GM23338 (cell line): ENCODE results near the gene SFXN5. TPM values are rescaled to one million over a fixed set of nuclear protein-coding genes. Genes with fewer than 3 reads are reported as not detected.

ENCODE experiments used
- ATAC-seq: fragments of 200-7000 bp; cut with Tn5 transposase; 3 replicates; pipeline ENCODE4 v1.9.1; 2020
- DNase-seq: peaks from one replicate; pipeline ENCODE4 v3.0.0-alpha.2; 2015; ENCODE audit warnings: low spot score
- H2AFZ ChIP-seq: fragments of 200-600 bp; sonication (generic); 2 replicates; pipeline ENCODE4 v1.8.0; 2016; ENCODE audit warnings: antibody characterized with exemption, mild to moderate bottlenecking, moderate library complexity
- H3F3A ChIP-seq: fragments of 200-600 bp; sonication (generic); replicated peaks from 2 replicates; pipeline ENCODE4 v1.8.0; 2017; ENCODE audit warnings: antibody characterized with exemption, mixed run types, low read depth
- H3K27ac ChIP-seq: fragments of 200-600 bp; sonication (generic); 2 replicates; pipeline ENCODE4 v1.6.1; 2016; ENCODE audit warnings: low read depth
- H3K27me3 ChIP-seq: fragments of 200-600 bp; sonication (generic); 2 replicates; pipeline ENCODE4 v1.8.0; 2016; ENCODE audit warnings: mild to moderate bottlenecking, mixed run types, moderate library complexity; ENCODE audit not compliant: insufficient read depth
- H3K36me3 ChIP-seq: fragments of 200-600 bp; sonication (generic); 2 replicates; pipeline ENCODE4 v1.8.0; 2016; ENCODE audit warnings: mild to moderate bottlenecking; ENCODE audit not compliant: insufficient read depth
- H3K4me1 ChIP-seq: fragments of 200-600 bp; sonication (generic); 2 replicates; pipeline ENCODE4 v1.8.0; 2016; ENCODE audit warnings: mild to moderate bottlenecking, moderate library complexity; ENCODE audit not compliant: insufficient read depth
- H3K4me2 ChIP-seq: fragments of 200-600 bp; sonication (generic); 2 replicates; pipeline ENCODE4 v1.7.1; 2017; ENCODE audit warnings: mixed run types
- H3K4me3 ChIP-seq: fragments of 200-600 bp; sonication (generic); 2 replicates; pipeline ENCODE4 v1.6.1; 2016; ENCODE audit warnings: mixed run types
- H3K79me2 ChIP-seq: fragments of 200-600 bp; sonication (generic); replicated peaks from 2 replicates; pipeline ENCODE4 v1.8.0; 2017; ENCODE audit warnings: mild to moderate bottlenecking; ENCODE audit not compliant: insufficient read depth
- H3K9me2 ChIP-seq: fragments of 200-600 bp; sonication (generic); 2 replicates; pipeline ENCODE4 v1.8.0; 2017; ENCODE audit not compliant: insufficient read depth
- H4K20me1 ChIP-seq: fragments of 200-600 bp; sonication (generic); replicated peaks from 2 replicates; pipeline ENCODE4 v1.8.0; 2017; ENCODE audit warnings: mild to moderate bottlenecking; ENCODE audit not compliant: insufficient read depth
- H3K27ac Mint-ChIP-seq: 2 replicates; pipeline ENCODE4 v1.8.0; 2020; ENCODE audit warnings: inconsistent platforms, mild to moderate bottlenecking, moderate library complexity, mixed read lengths
- H3K27me3 Mint-ChIP-seq: 3 replicates; pipeline ENCODE4 v1.8.0; 2022; ENCODE audit warnings: low read depth, mild to moderate bottlenecking, moderate library complexity, mixed read lengths, inconsistent platforms; ENCODE audit not compliant: insufficient read depth, poor library complexity
- H3K36me3 Mint-ChIP-seq: 3 replicates; pipeline ENCODE4 v1.8.0; 2021; ENCODE audit warnings: low read depth, mild to moderate bottlenecking, inconsistent platforms, moderate library complexity, mixed read lengths
- H3K4me1 Mint-ChIP-seq: 3 replicates; pipeline ENCODE4 v1.8.0; 2020; ENCODE audit warnings: mild to moderate bottlenecking, inconsistent platforms, mixed read lengths
- H3K4me3 Mint-ChIP-seq: 3 replicates; pipeline ENCODE4 v1.8.0; 2021; ENCODE audit warnings: moderate library complexity, mild to moderate bottlenecking, inconsistent platforms, mixed read lengths
- H3K9me3 Mint-ChIP-seq: 3 replicates; pipeline ENCODE4 v1.8.0; 2020; ENCODE audit warnings: moderate library complexity, mild to moderate bottlenecking, inconsistent platforms, mixed read lengths
- CTCF ChIP-seq, 2 experiments: fragments of 200-600 bp in 1 of 2; sonication (generic) in 1 of 2; conservative IDR thresholded peaks; 2 replicates each; pipeline versions ENCODE4 v1.5.1 to v1.6.1; 2016 to 2017; ENCODE audit warnings: antibody characterized with exemption in 2 of 2, low read depth in 2 of 2, mild to moderate bottlenecking in 2 of 2, moderate library complexity in 1 of 2
- EZH2 ChIP-seq: fragments of 200-600 bp; sonication (generic); IDR thresholded peaks from one replicate; pipeline ENCODE4 v1.8.0; 2017; ENCODE audit warnings: antibody characterized with exemption, mild to moderate bottlenecking, low read depth; ENCODE audit not compliant: unreplicated experiment
- ZNF114 ChIP-seq: fragments of 250-450 bp; sonication (Bioruptor Pico); IDR thresholded peaks from 2 replicates; pipeline ENCODE4 v1.5.0; 2020; ENCODE audit warnings: mild to moderate bottlenecking, moderate library complexity
- ZNF462 ChIP-seq: fragments of 250-450 bp; sonication (Bioruptor Pico); IDR thresholded peaks from 2 replicates; pipeline ENCODE4 v1.5.0; 2020; ENCODE audit warnings: mild to moderate bottlenecking, moderate library complexity
- polyA plus RNA-seq: library from polyadenylated mRNA; unstranded; fragments of >200 nt; fragmentation: Nextera tagmentation; extraction: Ambion mirVana; gene quantifications from 2 replicates; pipeline ENCODE4 v1.2.1, GENCODE V29; 2016
- total RNA-seq: library from RNA; depleted of rRNA; stranded (reverse); fragments of >200 nt; shearing (Covaris generic); gene quantifications from 2 replicates; pipeline ENCODE4 v1.2.3, GENCODE V29; 2014

Gene SFXN5
- total and polyA plus RNA-seq, 2 experiments from 2014 or later = 23.6 to 25.8 TPM

- TF ChIP-seq ZNF462 (CRISPR knock-in tag) (no peak), CTCF (conservative IDR thresholded peaks at IDR 0.05; ENCODE audit: low read depth in 2 of 2) (no peak)
These were observed 139.3 kb downstream of the SFXN5 start (continued) for GRCh38 chr2:72932045-72932740.

- Histone ChIP-seq H3K79me2 (no peaks in the 10 kb centered on the region), H4K20me1 (0 out of 2 replicates have a peak, but pooled peaks cover 3% of the 10 kb centered on the region), H3K9me2 (peaks cover 5% of the 10 kb centered on the region; the same call in 1 of the 2 replicates), H3K4me3 (no peak overlapping the region), H2AFZ (no peak overlapping the region), H3K4me1 (peaks cover 6% of the 10 kb centered on the region), H3K4me2 (no peak overlapping the region), H3K27me3 (peaks cover 62% of the 10 kb centered on the region), H3K36me3 (no peaks in the 10 kb centered on the region), H3F3A (0 out of 2 replicates have a peak, but pooled peaks cover 6% of the 10 kb centered on the region), H3K27ac (no peak overlapping the region)
- Mint-ChIP-seq H3K4me3 (no peak overlapping the region), H3K27ac (no peak overlapping the region), H3K27me3 (peaks cover 16% of the 10 kb centered on the region), H3K9me3 (no peaks in the 10 kb centered on the region; the same call in 2 of the 3 replicates), H3K4me1 (peaks cover 14% of the 10 kb centered on the region), H3K36me3 (peaks cover 7% of the 10 kb centered on the region; the same call in 2 of the 3 replicates)
- DNase-seq = no peak
- ATAC-seq = no peak
- TF ChIP-seq CTCF (conservative IDR thresholded peaks at IDR 0.05; ENCODE audit: low read depth in 2 of 2) (no peak), ZNF114 (CRISPR knock-in tag) (no peak), EZH2 (no peak)
These were observed 140.1 kb downstream of the SFXN5 start for GRCh38 chr2:72931280-72931910.
